ENCODE results near the gene ITPR1.

ITPR1 gene

GRCh38 chr3:4823385-4823784, 330.2 kb downstream of the ITPR1 start:
- no peak overlapping the region for H3K4me3 ChIP-seq (ENCODE audit: low read depth, low read length)
- DNase-seq (ENCODE audit: low read depth) = no peak

- no peak overlapping the region for H3K4me3 ChIP-seq (ENCODE audit: low read depth, low read length)
- no peak for DNase-seq (ENCODE audit: low read depth)
Observed at GRCh38 chr3:4823986-4824925, 331.1 kb downstream of the ITPR1 start.

- no peak overlapping the region for H3K4me3 ChIP-seq (ENCODE audit: low read depth, low read length)
- peak; percentile 55 for DNase-seq (ENCODE audit: low read depth)
Observed at GRCh38 chr3:4824926-4825325, 331.8 kb downstream of the ITPR1 start.

GRCh38 chr3:4825436-4826236, 332.5 kb downstream of the ITPR1 start:
- DNase-seq (ENCODE audit: low read depth) = no peak
- H3K4me3 ChIP-seq (ENCODE audit: low read depth, low read length) = no peak overlapping the region

GRCh38 chr3:4826237-4827100, 333.3 kb downstream of the ITPR1 start:
- no peak for DNase-seq (ENCODE audit: low read depth)
- H3K4me3 ChIP-seq (ENCODE audit: low read depth, low read length) = no peak overlapping the region

- no peak for DNase-seq (ENCODE audit: low read depth)
- no peak overlapping the region for H3K4me3 ChIP-seq (ENCODE audit: low read depth, low read length)
Observed at GRCh38 chr3:4827767-4828166, 334.6 kb downstream of the ITPR1 start.

GRCh38 chr3:4828279-4829030, 335.3 kb downstream of the ITPR1 start:
- H3K4me3 ChIP-seq (ENCODE audit: low read depth, low read length) = no peak overlapping the region

GRCh38 chr3:4829031-4829394, 335.9 kb downstream of the ITPR1 start:
- no peak overlapping the region for H3K4me3 ChIP-seq (ENCODE audit: low read depth, low read length)
- DNase-seq (ENCODE audit: low read depth) = no peak

More at GRCh38 chr3:4828279-4829030, 335.3 kb downstream of the ITPR1 start:
- DNase-seq (ENCODE audit: low read depth) = no peak

GRCh38 chr3:4830586-4830914, 337.4 kb downstream of the ITPR1 start:
- H3K4me3 ChIP-seq (ENCODE audit: low read depth, low read length) = peak overlapping the region; percentile 9
- no peak for DNase-seq (ENCODE audit: low read depth)

GRCh38 chr3:4831580-4831950, 338.4 kb downstream of the ITPR1 start:
- DNase-seq (ENCODE audit: low read depth) = no peak

GRCh38 chr3:4833471-4833870, 340.3 kb downstream of the ITPR1 start:
- DNase-seq (ENCODE audit: low read depth) = no peak
- no peak overlapping the region for H3K4me3 ChIP-seq (ENCODE audit: low read depth, low read length)

More at GRCh38 chr3:4831580-4831950, 338.4 kb downstream of the ITPR1 start:
- no peak overlapping the region for H3K4me3 ChIP-seq (ENCODE audit: low read depth, low read length)

- DNase-seq (ENCODE audit: low read depth) = no peak
- no peak overlapping the region for H3K4me3 ChIP-seq (ENCODE audit: low read depth, low read length)
Observed at GRCh38 chr3:4834403-4834866, 341.3 kb downstream of the ITPR1 start.

GRCh38 chr3:4835616-4836043, 342.5 kb downstream of the ITPR1 start:
- no peak for DNase-seq (ENCODE audit: low read depth)

GRCh38 chr3:4836516-4836915, 343.4 kb downstream of the ITPR1 start:
- H3K4me3 ChIP-seq (ENCODE audit: low read depth, low read length) = no peak overlapping the region
- DNase-seq (ENCODE audit: low read depth) = no peak

More at GRCh38 chr3:4835616-4836043, 342.5 kb downstream of the ITPR1 start:
- H3K4me3 ChIP-seq (ENCODE audit: low read depth, low read length) = no peak overlapping the region

GRCh38 chr3:4837374-4837930, 344.3 kb downstream of the ITPR1 start:
- H3K4me3 ChIP-seq (ENCODE audit: low read depth, low read length) = no peak overlapping the region
- DNase-seq (ENCODE audit: low read depth) = no peak

GRCh38 chr3:4838621-4839022, 345.5 kb downstream of the ITPR1 start:
- H3K4me3 ChIP-seq (ENCODE audit: low read depth, low read length) = no peak overlapping the region
- no peak for DNase-seq (ENCODE audit: low read depth)

GRCh38 chr3:4839278-4839677, 346.1 kb downstream of the ITPR1 start:
- no peak overlapping the region for H3K4me3 ChIP-seq (ENCODE audit: low read depth, low read length)
- DNase-seq (ENCODE audit: low read depth) = no peak

GRCh38 chr3:4841225-4841624, 348.1 kb downstream of the ITPR1 start:
- H3K4me3 ChIP-seq (ENCODE audit: low read depth, low read length) = no peak overlapping the region
- DNase-seq (ENCODE audit: low read depth) = no peak
